ENCODE results near the gene RNU7-1.
A peak's percentile ranks its signal among the peaks of the same experiment; 100 is the strongest.

The RNU7-1 gene

DNA sequence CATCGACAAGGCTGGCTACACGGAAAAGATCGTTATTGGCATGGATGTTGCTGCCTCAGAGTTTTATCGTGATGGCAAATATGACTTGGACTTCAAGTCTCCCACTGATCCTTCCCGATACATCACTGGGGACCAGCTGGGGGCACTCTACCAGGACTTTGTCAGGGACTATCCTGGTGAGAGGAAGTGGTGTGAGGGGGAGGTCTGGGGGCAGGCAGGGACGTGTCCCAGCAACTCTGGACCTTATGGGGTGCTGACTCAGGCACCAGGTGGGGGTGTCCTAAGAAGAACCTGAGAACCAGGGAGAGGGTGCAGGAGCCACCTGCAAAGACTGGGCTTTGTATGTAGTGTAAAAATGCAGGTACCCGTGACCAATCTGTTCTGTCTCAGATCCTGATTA, 24.0 kb upstream of the RNU7-1 start:
- DNase-seq = no peak

DNA sequence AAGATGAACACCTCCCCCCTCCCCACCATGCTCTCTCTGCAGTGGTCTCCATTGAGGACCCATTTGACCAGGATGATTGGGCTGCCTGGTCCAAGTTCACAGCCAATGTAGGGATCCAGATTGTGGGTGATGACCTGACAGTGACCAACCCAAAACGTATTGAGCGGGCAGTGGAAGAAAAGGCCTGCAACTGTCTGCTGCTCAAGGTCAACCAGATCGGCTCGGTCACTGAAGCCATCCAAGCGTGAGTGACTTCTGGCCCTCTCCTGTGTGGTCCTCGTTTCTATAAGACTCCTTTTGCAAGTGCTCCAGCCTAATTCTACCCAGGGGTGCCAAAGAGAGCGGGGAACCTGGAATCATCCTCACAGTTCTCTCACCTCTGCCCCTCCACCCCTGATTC, 22.1 kb upstream of the RNU7-1 start:
- DNase-seq = no peak

DNA sequence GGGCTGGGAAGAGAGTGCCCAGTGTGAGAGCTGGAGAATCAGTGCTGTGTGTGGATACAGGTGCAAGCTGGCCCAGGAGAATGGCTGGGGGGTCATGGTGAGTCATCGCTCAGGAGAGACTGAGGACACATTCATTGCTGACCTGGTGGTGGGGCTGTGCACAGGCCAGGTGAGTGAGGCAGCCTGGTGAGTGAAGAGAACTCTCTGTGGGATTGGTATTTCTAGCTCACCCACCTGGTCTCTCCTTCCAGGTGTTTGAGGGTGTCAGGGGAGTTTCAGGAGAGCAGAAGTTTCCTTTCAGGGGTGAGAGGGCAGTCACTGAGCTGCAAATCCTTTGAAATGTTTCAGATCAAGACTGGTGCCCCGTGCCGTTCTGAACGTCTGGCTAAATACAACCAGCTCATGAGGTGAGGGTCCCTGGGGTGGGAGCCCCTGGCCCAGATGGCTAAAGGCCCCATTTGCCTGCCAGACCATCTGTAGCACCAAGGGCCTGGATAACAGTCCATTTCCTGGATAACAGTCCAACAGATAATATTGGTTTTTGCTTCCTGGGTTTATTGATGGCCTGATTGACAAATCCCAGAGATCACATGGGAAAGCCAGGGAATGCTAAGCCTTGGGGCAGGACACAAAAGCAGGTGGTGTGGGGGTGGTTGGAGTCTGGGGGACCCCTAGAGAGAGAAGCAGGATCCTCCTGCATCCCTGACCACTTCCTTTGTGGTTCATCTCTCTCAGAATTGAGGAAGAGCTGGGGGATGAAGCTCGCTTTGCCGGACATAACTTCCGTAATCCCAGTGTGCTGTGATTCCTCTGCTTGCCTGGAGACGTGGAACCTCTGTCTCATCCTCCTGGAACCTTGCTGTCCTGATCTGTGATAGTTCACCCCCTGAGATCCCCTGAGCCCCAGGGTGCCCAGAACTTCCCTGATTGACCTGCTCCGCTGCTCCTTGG, 21.3 kb upstream of the RNU7-1 start:
- DNase-seq = no peak

DNA sequence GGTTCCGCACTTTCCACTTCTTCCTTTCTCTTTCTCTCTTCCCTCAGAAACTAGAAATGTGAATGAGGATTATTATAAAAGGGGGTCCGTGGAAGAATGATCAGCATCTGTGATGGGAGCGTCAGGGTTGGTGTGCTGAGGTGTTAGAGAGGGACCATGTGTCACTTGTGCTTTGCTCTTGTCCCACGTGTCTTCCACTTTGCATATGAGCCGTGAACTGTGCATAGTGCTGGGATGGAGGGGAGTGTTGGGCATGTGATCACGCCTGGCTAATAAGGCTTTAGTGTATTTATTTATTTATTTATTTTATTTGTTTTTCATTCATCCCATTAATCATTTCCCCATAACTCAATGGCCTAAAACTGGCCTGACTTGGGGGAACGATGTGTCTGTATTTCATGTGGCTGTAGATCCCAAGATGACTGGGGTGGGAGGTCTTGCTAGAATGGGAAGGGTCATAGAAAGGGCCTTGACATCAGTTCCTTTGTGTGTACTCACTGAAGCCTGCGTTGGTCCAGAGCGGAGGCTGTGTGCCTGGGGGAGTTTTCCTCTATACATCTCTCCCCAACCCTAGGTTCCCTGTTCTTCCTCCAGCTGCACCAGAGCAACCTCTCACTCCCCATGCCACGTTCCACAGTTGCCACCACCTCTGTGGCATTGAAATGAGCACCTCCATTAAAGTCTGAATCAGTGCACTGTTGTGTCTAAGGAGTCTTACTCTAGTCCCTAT, 20.4 kb upstream of the RNU7-1 start:
- DNase-seq = no peak

DNA sequence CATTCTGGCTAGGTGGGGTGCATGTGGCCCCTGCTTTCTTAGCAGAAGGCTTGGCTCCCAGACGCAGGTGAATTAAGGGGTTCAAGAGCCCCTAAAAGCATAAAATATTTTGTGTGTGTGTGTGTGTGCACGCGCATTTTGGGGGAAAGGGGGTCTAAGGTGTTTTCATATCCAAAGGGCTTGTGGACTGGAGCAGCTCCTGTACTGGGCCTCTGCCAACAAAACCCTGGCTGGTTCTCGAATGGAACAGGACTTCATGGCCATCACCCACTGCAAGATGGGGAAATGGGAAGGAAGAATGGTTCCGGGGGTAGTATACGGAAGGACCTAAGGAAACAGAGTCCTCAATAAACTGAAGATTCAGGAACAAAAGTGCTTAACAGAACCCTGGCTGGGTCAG, 19.8 kb upstream of the RNU7-1 start:
- no peak for DNase-seq

DNA sequence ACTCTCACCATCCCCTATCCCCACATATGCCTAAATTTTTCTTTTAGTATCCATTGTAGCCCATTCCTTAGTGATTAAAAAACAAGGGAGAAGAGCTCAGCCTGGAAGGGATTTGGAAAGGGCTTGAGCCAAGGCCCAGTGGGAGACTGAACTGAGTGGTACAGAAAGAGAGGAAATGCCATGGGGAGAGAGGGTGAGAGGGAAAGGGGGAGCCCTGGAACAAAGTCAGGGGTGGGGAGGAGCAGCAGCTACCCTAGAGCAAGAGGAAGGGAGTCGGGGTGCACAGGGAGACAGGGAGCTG, 18.4 kb upstream of the RNU7-1 start:
- DNase-seq = no peak

DNA sequence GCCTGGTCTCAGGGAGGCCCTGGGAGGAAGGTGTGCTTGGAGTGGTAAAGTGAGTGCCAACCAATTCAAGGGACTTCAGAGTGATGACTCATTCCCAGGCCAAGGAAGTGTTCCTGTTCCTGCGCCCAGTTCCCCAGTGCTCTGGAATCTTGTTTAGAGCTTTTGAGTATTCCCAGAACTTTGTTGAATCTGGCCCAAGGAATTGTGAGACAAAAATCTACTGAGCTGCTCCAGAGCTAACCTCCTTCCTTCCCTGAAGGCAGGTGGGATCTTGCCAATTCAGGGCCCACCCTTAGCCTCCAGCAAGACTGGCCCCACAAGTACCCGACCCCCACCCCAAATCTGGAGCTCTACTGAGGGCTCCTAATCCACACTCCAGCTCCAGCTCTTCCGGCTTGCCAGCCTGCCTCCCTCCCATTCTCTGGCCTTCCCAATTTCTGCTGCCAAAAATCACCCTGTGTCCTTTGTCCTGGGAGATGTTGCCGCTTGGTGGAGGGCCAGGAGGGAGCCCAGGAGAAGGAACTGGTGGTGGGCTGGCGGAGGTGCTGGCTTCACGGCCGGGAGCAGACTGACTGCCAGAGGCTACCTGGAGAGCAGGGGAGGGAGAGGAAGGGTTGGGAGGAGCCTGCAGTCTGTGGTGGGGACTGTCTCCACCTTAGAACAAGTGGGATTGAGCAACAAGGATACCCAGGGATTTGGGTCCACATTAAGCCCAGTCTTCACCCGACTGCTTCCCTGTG, 17.9 kb upstream of the RNU7-1 start:
- no peak for DNase-seq

DNA sequence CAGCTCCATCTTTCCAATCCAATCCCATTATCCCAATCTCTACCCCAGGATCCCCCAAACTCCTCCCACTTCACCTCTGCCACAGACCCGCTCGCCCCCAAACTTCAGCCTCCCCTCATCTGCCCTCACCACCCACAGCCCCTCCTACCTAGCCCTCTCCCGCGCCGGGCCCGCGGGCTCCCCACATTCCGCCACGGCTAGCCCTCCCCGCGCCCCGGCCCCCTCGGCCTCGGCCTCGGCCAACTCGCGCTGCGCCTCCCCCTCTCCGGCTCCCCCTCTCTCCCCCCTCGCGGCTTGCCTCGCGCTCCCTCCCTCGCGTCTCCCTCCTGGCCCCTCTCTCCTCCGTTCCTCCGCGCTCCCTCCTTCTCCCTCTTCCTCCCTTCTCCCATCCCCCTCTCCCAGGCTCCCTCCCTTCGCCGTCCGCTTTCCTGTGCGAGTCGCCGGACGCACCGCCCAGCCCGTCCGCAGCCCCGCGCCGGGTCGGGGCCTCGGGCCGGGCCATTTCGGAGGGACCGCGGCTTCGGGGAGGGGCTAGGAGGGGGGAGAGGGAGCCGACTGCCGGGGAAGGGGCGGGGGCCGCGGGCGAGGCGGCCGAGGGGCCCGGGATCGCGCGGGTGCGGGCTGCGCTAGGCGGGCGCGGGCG, 16.1 kb upstream of the RNU7-1 start, which contains the start of gene ATN1:
Gene ATN1, plus strand, starts transcription at position 581 of the 643 bp plus-strand sequence. CDS start 6,043 bp downstream, outside the sequence.
- DNase-seq = peak; percentile 51

DNA sequence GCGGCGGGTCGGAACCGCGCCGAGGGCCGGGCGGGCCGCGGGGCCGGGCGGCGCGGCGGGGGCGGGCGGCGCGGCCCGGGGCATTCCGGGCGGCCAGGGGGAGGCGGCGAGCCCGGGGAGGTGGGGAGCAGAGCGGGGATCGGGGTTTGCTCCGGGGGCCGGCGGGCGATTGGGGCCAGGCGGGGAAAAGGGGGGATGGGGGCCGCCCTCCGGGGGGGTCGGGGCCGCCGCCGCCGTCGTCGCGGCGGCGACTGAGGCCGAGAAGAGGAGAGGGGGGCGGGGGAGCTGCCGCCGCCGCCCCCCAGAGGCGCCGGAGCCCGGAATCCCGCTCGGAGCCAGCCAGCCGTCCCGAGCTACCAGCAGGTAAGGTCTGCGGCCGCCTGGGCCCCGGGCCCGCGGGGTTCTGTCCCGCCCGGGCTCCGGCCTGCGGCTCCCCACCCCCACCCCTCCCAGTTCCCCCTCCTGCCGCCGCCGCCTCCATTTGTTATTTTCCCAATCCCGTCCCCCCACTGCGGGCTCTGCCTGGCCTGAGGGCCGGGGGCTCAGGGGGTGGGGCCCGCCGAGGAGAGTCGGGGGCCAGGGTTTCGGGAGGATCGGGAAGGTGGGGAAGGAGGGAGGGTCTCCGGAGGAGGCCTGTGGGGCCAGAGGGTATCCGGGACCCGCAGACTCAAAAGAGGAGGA, 15.5 kb upstream of the RNU7-1 start:
- DNase-seq = no peak

DNA sequence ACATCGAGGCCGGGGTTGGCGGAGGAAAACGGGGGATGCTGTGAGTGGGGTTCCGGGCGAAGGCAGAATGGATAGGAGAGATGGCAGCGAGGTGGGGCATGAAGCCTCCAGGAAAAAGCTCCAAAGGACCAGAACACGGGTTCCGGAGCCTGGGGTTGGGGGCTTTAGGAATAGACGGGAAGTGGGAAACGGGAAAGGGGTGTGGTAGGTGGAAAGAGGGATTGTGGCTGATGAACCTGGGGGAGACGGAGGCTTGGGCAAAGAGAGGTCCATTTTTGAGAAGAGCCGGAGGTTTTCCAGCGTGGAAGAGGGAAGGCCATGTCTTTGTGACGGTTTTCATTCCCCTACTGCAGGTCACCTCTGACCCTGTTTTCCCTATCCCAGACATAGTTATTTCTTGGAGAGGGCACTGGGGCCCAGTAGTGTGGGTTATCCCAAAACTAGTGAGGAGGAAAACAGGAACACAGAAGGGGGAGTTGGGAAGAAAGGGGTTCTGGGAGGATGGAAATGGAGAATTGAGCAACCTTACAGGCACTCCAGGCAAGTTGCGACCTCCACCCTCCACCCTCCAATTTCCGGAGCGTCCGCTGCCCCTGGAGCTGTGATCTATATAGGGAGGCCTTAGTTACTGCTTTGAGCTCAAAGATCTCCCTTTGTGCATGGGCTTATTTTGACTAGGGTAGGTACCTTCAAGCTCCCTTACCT, 14.8 kb upstream of the RNU7-1 start:
- no peak for DNase-seq

DNA sequence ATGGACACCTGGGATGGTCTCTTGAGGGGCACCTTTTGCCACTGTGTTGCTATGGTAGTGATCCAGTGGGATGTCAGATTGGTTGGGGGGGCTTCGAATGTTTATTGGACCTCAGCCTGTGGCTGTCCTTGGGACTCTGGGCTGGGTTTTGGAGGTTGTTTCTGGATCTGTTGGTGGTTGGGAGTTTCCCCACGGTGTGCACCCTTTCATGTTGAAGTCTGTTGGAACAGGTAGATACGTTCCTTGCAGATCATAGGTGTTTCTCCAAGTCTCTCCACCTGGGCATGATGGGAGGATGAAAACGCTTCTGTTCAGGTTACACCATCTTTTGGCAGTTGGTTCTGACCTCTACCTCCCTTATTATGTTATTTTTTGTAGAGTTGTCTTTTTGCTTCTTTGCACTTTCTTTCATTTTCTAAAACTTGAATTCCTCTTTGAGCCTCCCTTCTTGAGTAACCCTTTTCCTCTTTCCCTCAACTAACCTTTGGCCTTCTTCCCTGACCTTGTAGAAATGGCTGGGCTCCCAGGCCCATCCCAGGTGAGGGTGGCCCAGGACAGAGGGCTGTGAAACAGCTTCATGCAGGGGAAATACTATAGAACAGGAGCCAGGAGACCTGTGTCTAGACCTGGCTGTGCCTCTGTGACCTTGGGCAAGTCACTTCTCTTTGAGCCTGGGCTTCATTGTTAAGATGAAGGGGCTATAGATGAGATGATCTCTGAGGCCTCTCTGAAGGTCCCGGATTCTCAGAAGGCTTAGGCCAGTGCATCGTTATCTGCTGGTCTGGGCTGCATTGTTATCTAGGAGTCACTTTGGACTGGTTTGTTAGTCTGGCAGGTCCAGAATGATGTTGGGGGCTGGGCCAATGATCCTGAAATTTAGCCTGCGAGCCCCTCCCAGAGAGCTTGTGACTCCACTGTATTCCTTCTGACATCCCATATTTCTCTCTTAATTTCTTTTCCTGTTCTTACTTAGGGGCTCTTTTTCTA, 13.9 kb upstream of the RNU7-1 start:
- no peak for DNase-seq

DNA sequence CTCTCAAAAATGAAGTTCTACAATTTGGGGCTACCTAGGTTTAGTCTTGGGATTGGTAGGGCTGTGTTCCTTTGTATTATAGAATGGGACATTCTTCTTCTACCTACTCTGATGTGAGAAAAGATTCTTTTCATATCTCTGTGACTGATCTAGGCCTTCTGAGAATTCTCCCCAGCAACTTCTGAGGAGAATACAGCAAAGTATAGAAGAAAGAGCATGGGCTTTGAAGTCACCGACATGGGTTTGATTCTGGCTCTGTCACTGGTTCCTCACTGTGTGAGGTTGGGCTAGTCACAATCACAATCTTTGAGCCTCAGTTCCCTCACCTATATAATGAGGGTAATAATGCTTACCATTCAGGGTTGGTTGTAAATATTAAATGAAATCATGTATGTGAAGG, 10.8 kb upstream of the RNU7-1 start:
- DNase-seq = no peak

DNA sequence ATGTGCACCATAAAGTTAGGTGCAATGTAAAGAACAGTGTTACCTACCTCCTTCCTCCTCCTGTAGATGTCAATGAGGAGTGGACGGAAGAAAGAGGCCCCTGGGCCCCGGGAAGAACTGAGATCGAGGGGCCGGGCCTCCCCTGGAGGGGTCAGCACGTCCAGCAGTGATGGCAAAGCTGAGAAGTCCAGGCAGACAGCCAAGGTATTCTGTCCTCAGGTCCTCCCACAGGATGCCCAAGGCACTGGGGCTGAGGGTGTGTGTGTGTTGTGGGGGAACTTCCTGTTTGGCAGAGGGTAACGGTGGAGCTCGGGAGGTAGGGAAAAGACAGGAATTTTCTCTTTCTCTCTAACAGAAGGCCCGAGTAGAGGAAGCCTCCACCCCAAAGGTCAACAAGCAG, 9.5 kb upstream of the RNU7-1 start:
- DNase-seq = no peak

DNA sequence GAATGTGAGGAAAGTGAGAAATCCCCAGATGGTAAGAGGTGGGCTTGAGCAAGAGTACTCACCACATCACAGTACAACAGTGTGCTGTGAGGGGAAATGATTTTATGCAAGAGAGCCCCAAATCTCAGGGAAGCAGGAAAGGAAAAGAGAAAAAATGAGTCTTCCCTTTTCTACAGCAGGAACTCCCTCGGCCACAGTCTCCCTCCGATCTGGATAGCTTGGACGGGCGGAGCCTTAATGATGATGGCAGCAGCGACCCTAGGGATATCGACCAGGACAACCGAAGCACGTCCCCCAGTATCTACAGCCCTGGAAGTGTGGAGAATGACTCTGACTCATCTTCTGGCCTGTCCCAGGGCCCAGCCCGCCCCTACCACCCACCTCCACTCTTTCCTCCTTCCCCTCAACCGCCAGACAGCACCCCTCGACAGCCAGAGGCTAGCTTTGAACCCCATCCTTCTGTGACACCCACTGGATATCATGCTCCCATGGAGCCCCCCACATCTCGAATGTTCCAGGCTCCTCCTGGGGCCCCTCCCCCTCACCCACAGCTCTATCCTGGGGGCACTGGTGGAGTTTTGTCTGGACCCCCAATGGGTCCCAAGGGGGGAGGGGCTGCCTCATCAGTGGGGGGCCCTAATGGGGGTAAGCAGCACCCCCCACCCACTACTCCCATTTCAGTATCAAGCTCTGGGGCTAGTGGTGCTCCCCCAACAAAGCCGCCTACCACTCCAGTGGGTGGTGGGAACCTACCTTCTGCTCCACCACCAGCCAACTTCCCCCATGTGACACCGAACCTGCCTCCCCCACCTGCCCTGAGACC, 8.0 kb upstream of the RNU7-1 start:
- no peak for DNase-seq

DNA sequence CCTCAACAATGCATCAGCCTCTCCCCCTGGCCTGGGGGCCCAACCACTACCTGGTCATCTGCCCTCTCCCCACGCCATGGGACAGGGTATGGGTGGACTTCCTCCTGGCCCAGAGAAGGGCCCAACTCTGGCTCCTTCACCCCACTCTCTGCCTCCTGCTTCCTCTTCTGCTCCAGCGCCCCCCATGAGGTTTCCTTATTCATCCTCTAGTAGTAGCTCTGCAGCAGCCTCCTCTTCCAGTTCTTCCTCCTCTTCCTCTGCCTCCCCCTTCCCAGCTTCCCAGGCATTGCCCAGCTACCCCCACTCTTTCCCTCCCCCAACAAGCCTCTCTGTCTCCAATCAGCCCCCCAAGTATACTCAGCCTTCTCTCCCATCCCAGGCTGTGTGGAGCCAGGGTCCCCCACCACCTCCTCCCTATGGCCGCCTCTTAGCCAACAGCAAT, 7.4 kb upstream of the RNU7-1 start:
- DNase-seq = no peak

DNA sequence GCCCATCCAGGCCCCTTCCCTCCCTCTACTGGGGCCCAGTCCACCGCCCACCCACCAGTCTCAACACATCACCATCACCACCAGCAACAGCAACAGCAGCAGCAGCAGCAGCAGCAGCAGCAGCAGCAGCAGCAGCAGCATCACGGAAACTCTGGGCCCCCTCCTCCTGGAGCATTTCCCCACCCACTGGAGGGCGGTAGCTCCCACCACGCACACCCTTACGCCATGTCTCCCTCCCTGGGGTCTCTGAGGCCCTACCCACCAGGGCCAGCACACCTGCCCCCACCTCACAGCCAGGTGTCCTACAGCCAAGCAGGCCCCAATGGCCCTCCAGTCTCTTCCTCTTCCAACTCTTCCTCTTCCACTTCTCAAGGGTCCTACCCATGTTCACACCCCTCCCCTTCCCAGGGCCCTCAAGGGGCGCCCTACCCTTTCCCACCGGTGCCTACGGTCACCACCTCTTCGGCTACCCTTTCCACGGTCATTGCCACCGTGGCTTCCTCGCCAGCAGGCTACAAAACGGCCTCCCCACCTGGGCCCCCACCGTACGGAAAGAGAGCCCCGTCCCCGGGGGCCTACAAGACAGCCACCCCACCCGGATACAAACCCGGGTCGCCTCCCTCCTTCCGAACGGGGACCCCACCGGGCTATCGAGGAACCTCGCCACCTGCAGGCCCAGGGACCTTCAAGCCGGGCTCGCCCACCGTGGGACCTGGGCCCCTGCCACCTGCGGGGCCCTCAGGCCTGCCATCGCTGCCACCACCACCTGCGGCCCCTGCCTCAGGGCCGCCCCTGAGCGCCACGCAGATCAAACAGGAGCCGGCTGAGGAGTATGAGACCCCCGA, 6.8 kb upstream of the RNU7-1 start:
- peak; percentile 70 for DNase-seq

DNA sequence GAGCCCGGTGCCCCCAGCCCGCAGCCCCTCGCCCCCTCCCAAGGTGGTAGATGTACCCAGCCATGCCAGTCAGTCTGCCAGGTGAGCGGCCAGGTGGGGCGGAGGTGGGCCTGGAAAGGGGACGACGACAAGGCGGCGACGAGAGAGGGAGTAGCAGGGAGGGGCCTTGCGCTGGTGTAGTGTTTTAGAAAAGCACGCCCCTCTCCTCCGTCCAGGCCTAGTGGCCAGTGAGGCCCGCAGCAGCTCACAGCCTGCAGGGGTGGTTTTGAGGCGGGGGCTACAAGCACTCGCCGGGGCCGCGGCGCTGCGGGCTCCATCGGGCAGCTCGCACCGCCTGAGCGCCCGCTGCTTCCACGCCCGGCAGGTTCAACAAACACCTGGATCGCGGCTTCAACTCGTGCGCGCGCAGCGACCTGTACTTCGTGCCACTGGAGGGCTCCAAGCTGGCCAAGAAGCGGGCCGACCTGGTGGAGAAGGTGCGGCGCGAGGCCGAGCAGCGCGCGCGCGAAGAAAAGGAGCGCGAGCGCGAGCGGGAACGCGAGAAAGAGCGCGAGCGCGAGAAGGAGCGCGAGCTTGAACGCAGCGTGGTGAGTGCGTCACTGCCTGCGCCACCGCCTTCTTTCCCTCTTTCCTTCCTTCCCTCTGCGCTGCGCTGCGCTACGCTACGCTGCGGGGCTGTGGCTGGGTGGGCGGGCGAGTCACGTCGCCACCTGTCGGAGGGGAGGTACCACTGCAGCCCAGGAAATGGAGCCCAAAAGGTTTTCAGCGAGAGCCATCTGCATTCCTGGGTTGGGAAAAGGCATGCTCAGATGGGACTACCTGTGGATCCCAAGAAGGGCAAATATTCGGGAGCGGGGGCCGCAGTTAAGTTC, 5.9 kb upstream of the RNU7-1 start:
- DNase-seq = peak; percentile 96

Data from activated CD4-positive, alpha-beta T cell treated with anti-CD3 and anti-CD28 coated beads, Interleukin-10, Interleukin-2, amounts not matched to agents 100 ng/mL and 50 ng/mL, durations not matched to agents 16 hours and 8 hours (primary cell).